ENCODE results near the gene PDE7B.

- TF ChIP-seq CTCF (IDR thresholded peaks at IDR 0.05; ENCODE audit: low read length) (no peak), EZH2phosphoT487 (IDR thresholded peaks at IDR 0.05; ENCODE audit: low read length) (no peak), EZH2 (optimal IDR thresholded peaks at IDR 0.05; ENCODE audit: low read depth, low read length) (no peak)
Observed at GRCh38 chr6:135850882-135851281, 619 bp upstream of the PDE7B start.

All from MM.1S (cell line).